ENCODE data around the gene C11orf21. TPM values are rescaled to one million over a fixed set of nuclear protein-coding genes. Genes with fewer than 3 reads are reported as not detected.

The C11orf21 gene
- total and polyA plus RNA-seq, 2 experiments from 2014 or later: 0.17 to 0.68 TPM

DNA sequence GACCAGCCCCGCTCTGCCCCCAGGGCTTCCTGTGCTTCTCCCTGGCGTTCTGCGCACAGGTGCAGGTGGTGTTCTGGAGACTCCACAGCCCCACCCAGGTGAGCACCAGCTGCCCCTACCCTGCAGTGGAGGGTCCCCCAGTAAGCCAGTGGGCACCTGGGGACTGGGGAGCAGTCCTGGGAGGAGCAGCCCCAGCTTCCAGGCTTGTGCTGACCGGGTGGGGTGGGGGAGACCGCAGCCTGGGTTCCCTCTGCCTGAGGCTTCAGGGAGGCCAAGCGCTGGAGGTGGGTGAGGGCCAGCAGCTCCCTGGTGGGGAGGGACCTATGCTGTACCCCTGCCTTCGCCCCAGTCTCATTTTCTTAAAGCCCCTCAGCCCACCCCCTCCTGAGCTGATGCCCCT is 7.0 kb upstream of the C11orf21 start:
- Histone ChIP-seq H3K27me3 (no peaks in the 10 kb centered on the region), H3K4me2 (no peak overlapping the region), H2AFZ (no peak overlapping the region), H3K4me3 (no peak overlapping the region), H3K9me3 (ENCODE audit: low read depth) (no peaks in the 10 kb centered on the region), H4K20me1 (ENCODE audit: insufficient read depth, poor library complexity, severe bottlenecking) (no peaks in the 10 kb centered on the region), H3K9me2 (replicated peaks; ENCODE audit: insufficient read depth) (no peaks in the 10 kb centered on the region), H3K36me3 (replicated peaks; ENCODE audit: insufficient read depth, low read depth) (no peaks in the 10 kb centered on the region), H3K4me1 (ENCODE audit: insufficient read depth) (peaks cover 27% of the 10 kb centered on the region), H3K27ac (no peak overlapping the region), H3K79me2 (no peaks in the 10 kb centered on the region)
- no peak for TF ChIP-seq EZH2phosphoT487 (IDR thresholded peaks at IDR 0.05; ENCODE audit: low read depth, severe bottlenecking, unreplicated experiment)
- TF ChIP-seq EZH2 (IDR thresholded peaks at IDR 0.05; ENCODE audit: borderline replicate concordance): no peak
- TF ChIP-seq, protein P1, sequence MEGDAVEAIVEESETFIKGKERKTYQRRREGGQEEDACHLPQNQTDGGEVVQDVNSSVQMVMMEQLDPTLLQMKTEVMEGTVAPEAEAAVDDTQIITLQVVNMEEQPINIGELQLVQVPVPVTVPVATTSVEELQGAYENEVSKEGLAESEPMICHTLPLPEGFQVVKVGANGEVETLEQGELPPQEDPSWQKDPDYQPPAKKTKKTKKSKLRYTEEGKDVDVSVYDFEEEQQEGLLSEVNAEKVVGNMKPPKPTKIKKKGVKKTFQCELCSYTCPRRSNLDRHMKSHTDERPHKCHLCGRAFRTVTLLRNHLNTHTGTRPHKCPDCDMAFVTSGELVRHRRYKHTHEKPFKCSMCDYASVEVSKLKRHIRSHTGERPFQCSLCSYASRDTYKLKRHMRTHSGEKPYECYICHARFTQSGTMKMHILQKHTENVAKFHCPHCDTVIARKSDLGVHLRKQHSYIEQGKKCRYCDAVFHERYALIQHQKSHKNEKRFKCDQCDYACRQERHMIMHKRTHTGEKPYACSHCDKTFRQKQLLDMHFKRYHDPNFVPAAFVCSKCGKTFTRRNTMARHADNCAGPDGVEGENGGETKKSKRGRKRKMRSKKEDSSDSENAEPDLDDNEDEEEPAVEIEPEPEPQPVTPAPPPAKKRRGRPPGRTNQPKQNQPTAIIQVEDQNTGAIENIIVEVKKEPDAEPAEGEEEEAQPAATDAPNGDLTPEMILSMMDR (IDR thresholded peaks at IDR 0.05; ENCODE audit: poor library complexity): no peak
- no peak for DNase-seq (ENCODE audit: low spot score)
- WGBS (ENCODE audit: low lambda C conversion rate, missing lambda C conversion rate): 71% methylated on average over 6 of the region's 7 CpGs

GRCh38 chr11:2307501-2308331 is 6.0 kb upstream of the C11orf21 start:
- TF ChIP-seq, protein P1 (IDR thresholded peaks at IDR 0.05; ENCODE audit: poor library complexity): no peak
- TF ChIP-seq EZH2phosphoT487 (IDR thresholded peaks at IDR 0.05; ENCODE audit: low read depth, severe bottlenecking, unreplicated experiment) (no peak), EZH2 (IDR thresholded peaks at IDR 0.05; ENCODE audit: borderline replicate concordance) (no peak)

DNA sequence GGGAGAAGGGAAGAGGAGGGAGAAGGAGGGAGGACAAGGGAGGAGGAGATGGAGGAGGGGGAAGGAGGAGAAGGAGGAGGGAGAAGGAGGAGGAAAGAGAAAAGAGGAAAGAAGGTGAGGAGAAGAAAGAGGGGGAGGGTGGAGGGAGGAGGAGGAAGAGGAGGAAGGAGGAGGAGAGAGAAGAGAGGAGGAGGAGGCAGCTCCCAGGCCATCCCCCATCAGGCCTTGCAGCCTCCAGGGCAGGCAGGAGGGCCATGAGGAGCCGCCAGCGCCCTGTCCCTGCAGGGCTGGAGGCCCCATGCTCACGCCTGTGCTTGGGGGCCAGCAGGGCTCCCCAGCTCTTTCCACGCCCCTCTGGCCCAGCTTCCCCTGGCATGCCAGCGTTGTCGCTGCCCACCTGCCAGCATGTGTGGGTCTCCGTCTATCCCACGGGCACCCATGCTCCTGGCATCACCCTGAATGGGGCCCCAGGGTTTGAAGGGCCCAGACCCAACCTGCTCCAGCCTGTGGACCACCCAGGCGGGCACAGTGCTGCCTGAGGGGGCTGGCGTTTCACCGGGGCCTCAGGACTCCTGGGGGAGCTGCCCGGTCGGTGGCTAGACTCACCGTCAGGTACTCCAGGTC is 5.3 kb upstream of the C11orf21 start:
- Histone ChIP-seq H3K9me3 (ENCODE audit: low read depth) (no peaks in the 10 kb centered on the region), H3K27ac (peak overlapping the region; percentile 99), H3K27me3 (no peaks in the 10 kb centered on the region), H3K79me2 (no peaks in the 10 kb centered on the region), H3K36me3 (replicated peaks; ENCODE audit: insufficient read depth, low read depth) (no peaks in the 10 kb centered on the region), H3K4me1 (ENCODE audit: insufficient read depth) (peaks cover 44% of the 10 kb centered on the region), H4K20me1 (ENCODE audit: insufficient read depth, poor library complexity, severe bottlenecking) (no peaks in the 10 kb centered on the region), H3K9me2 (replicated peaks; ENCODE audit: insufficient read depth) (no peaks in the 10 kb centered on the region), H2AFZ (no peak overlapping the region), H3K4me3 (no peak overlapping the region), H3K4me2 (peak overlapping the region; percentile 51)
- 60% methylated on average over 13 of the region's 14 CpGs for WGBS (ENCODE audit: low lambda C conversion rate, missing lambda C conversion rate)
- no peak for DNase-seq (ENCODE audit: low spot score)
- TF ChIP-seq, protein P1 (IDR thresholded peaks at IDR 0.05; ENCODE audit: poor library complexity): no peak
- TF ChIP-seq EZH2phosphoT487 (IDR thresholded peaks at IDR 0.05; ENCODE audit: low read depth, severe bottlenecking, unreplicated experiment) (no peak), EZH2 (IDR thresholded peaks at IDR 0.05; ENCODE audit: borderline replicate concordance) (no peak)

More at GRCh38 chr11:2307501-2308331, 6.0 kb upstream of the C11orf21 start:
- Histone ChIP-seq H3K36me3 (replicated peaks; ENCODE audit: insufficient read depth, low read depth) (no peaks in the 10 kb centered on the region), H3K4me2 (peak overlapping the region; percentile 51), H3K4me3 (no peak overlapping the region), H3K27me3 (no peaks in the 10 kb centered on the region), H3K79me2 (no peaks in the 10 kb centered on the region), H4K20me1 (ENCODE audit: insufficient read depth, poor library complexity, severe bottlenecking) (no peaks in the 10 kb centered on the region), H3K9me3 (ENCODE audit: low read depth) (no peaks in the 10 kb centered on the region), H3K27ac (peak overlapping the region; percentile 87), H3K4me1 (ENCODE audit: insufficient read depth) (peaks cover 37% of the 10 kb centered on the region), H2AFZ (no peak overlapping the region), H3K9me2 (replicated peaks; ENCODE audit: insufficient read depth) (no peaks in the 10 kb centered on the region)
- WGBS (ENCODE audit: low lambda C conversion rate, missing lambda C conversion rate): 91% methylated on average over 21 of the region's 23 CpGs
- DNase-seq (ENCODE audit: low spot score): no peak

All from hepatocyte (in vitro differentiated cells).